ENCODE measurements around the gene LAMA2.

GRCh38 chr6:128981716-128982115 lies 98.8 kb downstream of the LAMA2 start:
- no peak for TF ChIP-seq TAF1 (IDR thresholded peaks at IDR 0.05; ENCODE audit: borderline replicate concordance, insufficient read depth, low read length)
- TF ChIP-seq, protein P1, sequence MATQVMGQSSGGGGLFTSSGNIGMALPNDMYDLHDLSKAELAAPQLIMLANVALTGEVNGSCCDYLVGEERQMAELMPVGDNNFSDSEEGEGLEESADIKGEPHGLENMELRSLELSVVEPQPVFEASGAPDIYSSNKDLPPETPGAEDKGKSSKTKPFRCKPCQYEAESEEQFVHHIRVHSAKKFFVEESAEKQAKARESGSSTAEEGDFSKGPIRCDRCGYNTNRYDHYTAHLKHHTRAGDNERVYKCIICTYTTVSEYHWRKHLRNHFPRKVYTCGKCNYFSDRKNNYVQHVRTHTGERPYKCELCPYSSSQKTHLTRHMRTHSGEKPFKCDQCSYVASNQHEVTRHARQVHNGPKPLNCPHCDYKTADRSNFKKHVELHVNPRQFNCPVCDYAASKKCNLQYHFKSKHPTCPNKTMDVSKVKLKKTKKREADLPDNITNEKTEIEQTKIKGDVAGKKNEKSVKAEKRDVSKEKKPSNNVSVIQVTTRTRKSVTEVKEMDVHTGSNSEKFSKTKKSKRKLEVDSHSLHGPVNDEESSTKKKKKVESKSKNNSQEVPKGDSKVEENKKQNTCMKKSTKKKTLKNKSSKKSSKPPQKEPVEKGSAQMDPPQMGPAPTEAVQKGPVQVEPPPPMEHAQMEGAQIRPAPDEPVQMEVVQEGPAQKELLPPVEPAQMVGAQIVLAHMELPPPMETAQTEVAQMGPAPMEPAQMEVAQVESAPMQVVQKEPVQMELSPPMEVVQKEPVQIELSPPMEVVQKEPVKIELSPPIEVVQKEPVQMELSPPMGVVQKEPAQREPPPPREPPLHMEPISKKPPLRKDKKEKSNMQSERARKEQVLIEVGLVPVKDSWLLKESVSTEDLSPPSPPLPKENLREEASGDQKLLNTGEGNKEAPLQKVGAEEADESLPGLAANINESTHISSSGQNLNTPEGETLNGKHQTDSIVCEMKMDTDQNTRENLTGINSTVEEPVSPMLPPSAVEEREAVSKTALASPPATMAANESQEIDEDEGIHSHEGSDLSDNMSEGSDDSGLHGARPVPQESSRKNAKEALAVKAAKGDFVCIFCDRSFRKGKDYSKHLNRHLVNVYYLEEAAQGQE (IDR thresholded peaks at IDR 0.05; ENCODE audit: insufficient read depth in 1 of 2, low read depth in 2 of 2, low read length in 2 of 2): no peak
- no peak for TF ChIP-seq POLR2AphosphoS5 (IDR thresholded peaks at IDR 0.05; ENCODE audit: low read depth, low read length)
- TF ChIP-seq SIN3A (IDR thresholded peaks at IDR 0.05; ENCODE audit: borderline replicate concordance, insufficient read depth, low read length): no peak

Measured in PFSK-1 (cell line).